IMR-90 (cell line): ENCODE results near the gene POLR1D. TPM values are rescaled to one million over a fixed set of nuclear protein-coding genes. Genes with fewer than 3 reads are reported as not detected.
A peak's percentile ranks its signal among the peaks of the same experiment; 100 is the strongest.

ENCODE experiments used
- ATAC-seq: fragments of 200-7000 bp; cut with Tn5 transposase; 2 replicates; pipeline ENCODE4 v1.9.1; 2020; ENCODE audit warnings: low read depth, mild to moderate bottlenecking, moderate library complexity
- BruUV-seq: library from RNA; stranded (reverse); fragments of 400-500 nt; replicated peaks from 2 replicates; lab custom pipeline; 2021; lab: Mats Ljungman, UMichigan
- CTCF ChIA-PET: fragments of 300-600 bp; formaldehyde crosslinking; extraction: SDS; loops from one replicate; lab custom pipeline; 2021; ENCODE audit warnings: antibody characterized with exemption; lab: Yijun Ruan, JAX
- POLR2A ChIA-PET: fragments of 300-600 bp; sonication (Branson Sonifier 250); formaldehyde crosslinking; loops from one replicate; lab custom pipeline; 2022; ENCODE audit warnings: antibody characterized with exemption; ENCODE audit not compliant: unreplicated experiment; lab: Charles Lee
- DNase-seq: peaks from one replicate; pipeline ENCODE4 v3.0.0; 2013
- H2AFZ ChIP-seq: replicated peaks from 2 replicates; pipeline ENCODE3; 2013; ENCODE audit warnings: low read length, mild to moderate bottlenecking; ENCODE audit not compliant: poor library complexity
- H2AK5ac ChIP-seq: 2 replicates; pipeline ENCODE4 v1.6.1; 2013; ENCODE audit warnings: low read depth, low read length, inconsistent platforms
- H2AK9ac ChIP-seq: replicated peaks from 2 replicates; pipeline ENCODE3; 2013; ENCODE audit warnings: mild to moderate bottlenecking, low read depth, low read length, moderate library complexity; ENCODE audit not compliant: poor library complexity
- H2BK120ac ChIP-seq: 2 replicates; pipeline ENCODE4 v1.6.1; 2013; ENCODE audit warnings: low read depth, low read length, inconsistent platforms
- H2BK15ac ChIP-seq: 3 replicates; pipeline ENCODE4 v1.6.1; 2013; ENCODE audit warnings: low read depth, low read length, inconsistent platforms
- H2BK20ac ChIP-seq: 2 replicates; pipeline ENCODE4 v1.6.1; 2013; ENCODE audit warnings: low read depth, mild to moderate bottlenecking, inconsistent platforms, low read length, moderate library complexity
- H2BK5ac ChIP-seq: 2 replicates; pipeline ENCODE4 v1.6.1; 2013; ENCODE audit warnings: mild to moderate bottlenecking, low read depth, low read length, inconsistent platforms; ENCODE audit not compliant: poor library complexity, severe bottlenecking
- H3K14ac ChIP-seq: replicated peaks from 2 replicates; pipeline ENCODE4 v1.6.1; 2013; ENCODE audit warnings: low read depth, low read length, inconsistent platforms
- H3K18ac ChIP-seq: 2 replicates; pipeline ENCODE4 v1.6.1; 2013; ENCODE audit warnings: low read depth, low read length, control low read depth
- H3K23ac ChIP-seq: 2 replicates; pipeline ENCODE4 v1.6.1; 2013; ENCODE audit warnings: low read depth, low read length, inconsistent platforms
- H3K27ac ChIP-seq: 2 replicates; pipeline ENCODE4 v1.5.1; 2013; ENCODE audit warnings: mild to moderate bottlenecking, control low read depth, low read length; ENCODE audit not compliant: insufficient read depth
- H3K27me3 ChIP-seq: 2 replicates; pipeline ENCODE4 v1.6.1; 2013; ENCODE audit warnings: low read length; ENCODE audit not compliant: control insufficient read depth, insufficient read depth
- H3K36me3 ChIP-seq: 2 replicates; pipeline ENCODE4 v1.6.1; 2013; ENCODE audit warnings: low read length, mixed read lengths; ENCODE audit not compliant: control insufficient read depth, insufficient read depth
- H3K4ac ChIP-seq: 2 replicates; pipeline ENCODE4 v1.6.1; 2013; ENCODE audit warnings: low read depth, low read length, inconsistent platforms
- H3K4me1 ChIP-seq: 2 replicates; pipeline ENCODE4 v1.6.1; 2013; ENCODE audit warnings: low read length, mixed read lengths; ENCODE audit not compliant: control insufficient read depth, insufficient read depth
- H3K4me2 ChIP-seq: 2 replicates; pipeline ENCODE4 v1.6.1; 2013; ENCODE audit warnings: low read depth, mild to moderate bottlenecking, control low read depth, low read length, moderate library complexity
- H3K4me3 ChIP-seq: 2 replicates; pipeline ENCODE4 v1.5.1; 2013; ENCODE audit warnings: low read depth, mild to moderate bottlenecking, control low read depth, low read length, moderate library complexity; ENCODE audit not compliant: insufficient read depth
- H3K56ac ChIP-seq: 2 replicates; pipeline ENCODE4 v1.6.1; 2013; ENCODE audit warnings: low read length, inconsistent platforms; ENCODE audit not compliant: insufficient read depth; ENCODE audit errors: extremely low read depth
- H3K79me1 ChIP-seq, 2 experiments: 2 replicates each; pipeline ENCODE4 v1.6.1; 2013; ENCODE audit warnings: low read length in 2 of 2, inconsistent platforms in 1 of 2, low read depth in 1 of 2
- H3K9ac ChIP-seq: 2 replicates; pipeline ENCODE4 v1.6.1; 2013; ENCODE audit warnings: low read depth, low read length, control low read depth
- H3K9me1 ChIP-seq: 2 replicates; pipeline ENCODE4 v1.6.1; 2013; ENCODE audit warnings: low read length, inconsistent platforms; ENCODE audit not compliant: insufficient read depth
- H3K9me3 ChIP-seq: 2 replicates; pipeline ENCODE4 v1.6.1; 2013; ENCODE audit warnings: low read length; ENCODE audit not compliant: control insufficient read depth, insufficient read depth
- H4K20me1 ChIP-seq: 2 replicates; pipeline ENCODE4 v1.6.1; 2013; ENCODE audit warnings: low read length, inconsistent platforms; ENCODE audit not compliant: insufficient read depth
- H4K5ac ChIP-seq: 2 replicates; pipeline ENCODE4 v1.6.1; 2013; ENCODE audit warnings: mild to moderate bottlenecking, low read depth, low read length, control low read depth
- H4K8ac ChIP-seq, 2 experiments: 2 replicates each; pipeline ENCODE4 v1.6.1; 2013; ENCODE audit warnings: low read depth in 2 of 2, low read length in 2 of 2, control low read depth in 1 of 2, inconsistent platforms in 1 of 2
- H4K91ac ChIP-seq: 2 replicates; pipeline ENCODE4 v1.6.1; 2013; ENCODE audit warnings: low read depth, low read length, inconsistent platforms; ENCODE audit not compliant: insufficient read depth
- ELK1 ChIP-seq: fragments of 150-350 bp; IDR thresholded peaks from 2 replicates; pipeline ENCODE4 v1.6.1; 2016; ENCODE audit warnings: low read depth, mild to moderate bottlenecking, low read length, moderate library complexity, borderline replicate concordance
- WGBS, 2 experiments: methylation state at CpG; one replicate each; pipeline versions ENCODE4 v1.1.5 to v1.1.7; 2013; ENCODE audit warnings: missing lambda C conversion rate in 2 of 2; ENCODE audit not compliant: insufficient read length in 1 of 2; ENCODE audit errors: extremely low coverage in 2 of 2; 5-methylcytosine and 5-hydroxymethylcytosine counted together
- dilution Hi-C: fragments of 300-500 bp; cut with HindIII; formaldehyde crosslinking; loops from one replicate; pipeline ENCODE4 v1.14.3; 2018; ENCODE audit warnings: low sequenced_read_pairs; ENCODE audit not compliant: unreplicated experiment
- in situ Hi-C: fragments of 300-500 bp; cut with MboI; formaldehyde crosslinking; loops from 3 replicates; pipeline ENCODE4 v1.14.3; 2019; ENCODE audit warnings: low sequenced_read_pairs, inconsistent platforms, mixed read lengths
- intact Hi-C: fragments of 100-400 bp; cut with micrococcal nuclease; formaldehyde crosslinking; loops from 2 replicates; pipeline ENCODE4 v1.10.0; 2022
- polyA plus RNA-seq, 3 experiments: library from polyadenylated mRNA; depleted of rRNA; stranded (reverse); fragments of >200 nt; gene quantifications; 2 replicates each; pipeline ENCODE4 v1.2.3, GENCODE V29; 2012; ENCODE audit warnings: low replicate concordance in 1 of 3
- total RNA-seq: library from RNA; depleted of rRNA; stranded (reverse); fragments of >200 nt; gene quantifications from 2 replicates; pipeline ENCODE4 v1.2.3, GENCODE V29; 2012
- TF ChIP-seq, protein P1 (sequence below): conservative IDR thresholded peaks from 2 replicates; pipeline ENCODE4 v1.5.1; 2012; ENCODE audit warnings: mild to moderate bottlenecking, low read depth, low read length, improper control_type of control experiment

The POLR1D gene
- total and polyA plus RNA-seq, 2 of the 4 experiments (the other 2 are of a cell fraction), result 65.4 to 110 TPM

- Histone ChIP-seq H3K56ac (no peak overlapping the region), H3K4me3 (no peak overlapping the region), H2BK15ac (no peak overlapping the region), H4K8ac (no peak overlapping the region), H2BK5ac (no peak overlapping the region), H2BK20ac (no peak overlapping the region), H3K18ac (no peak overlapping the region), H4K20me1 (no peaks in the 10 kb centered on the region), H3K9ac (no peak overlapping the region), H3K14ac (no peak overlapping the region), H3K4me2 (no peak overlapping the region), H2BK120ac (no peak overlapping the region), H4K91ac (no peak overlapping the region), H3K27ac (no peak overlapping the region), H3K9me3 (peaks cover under 1% of the 10 kb centered on the region), H3K79me1 (peaks cover 3 to 8% of the 10 kb centered on the region in 2 experiments; a peak in 2 of 4 replicates), H2AK9ac (peak overlapping the region; percentile 25), H3K4me1 (no peaks in the 10 kb centered on the region), H2AFZ (no peak overlapping the region), H2AK5ac (no peak overlapping the region), H3K23ac (no peak overlapping the region), H4K5ac (no peak overlapping the region), H3K27me3 (no peaks in the 10 kb centered on the region), H3K4ac (no peak overlapping the region), H3K36me3 (peaks cover 9% of the 10 kb centered on the region; the same call in 1 of the 2 replicates), H3K9me1 (0 out of 2 replicates have a peak, but pooled peaks cover 3% of the 10 kb centered on the region)
- no peak for ATAC-seq
- TSS peak; percentile 75 for BruUV-seq
- ChIA-PET POLR2A (no interaction called here), CTCF (interaction anchor here (1.3 kb wide), 1 partner anchor 35 kb away, joined by 3 read pairs; no protein-coding TSS in a partner anchor)
- intact Hi-C loops (no loop called here), in situ Hi-C loops (no loop called here), dilution Hi-C loops (no loop called here)
- WGBS, 2 experiments, result no CpG with 5 or more reads among the region's 3 CpGs
- no peak for DNase-seq
- TF ChIP-seq, protein P1, sequence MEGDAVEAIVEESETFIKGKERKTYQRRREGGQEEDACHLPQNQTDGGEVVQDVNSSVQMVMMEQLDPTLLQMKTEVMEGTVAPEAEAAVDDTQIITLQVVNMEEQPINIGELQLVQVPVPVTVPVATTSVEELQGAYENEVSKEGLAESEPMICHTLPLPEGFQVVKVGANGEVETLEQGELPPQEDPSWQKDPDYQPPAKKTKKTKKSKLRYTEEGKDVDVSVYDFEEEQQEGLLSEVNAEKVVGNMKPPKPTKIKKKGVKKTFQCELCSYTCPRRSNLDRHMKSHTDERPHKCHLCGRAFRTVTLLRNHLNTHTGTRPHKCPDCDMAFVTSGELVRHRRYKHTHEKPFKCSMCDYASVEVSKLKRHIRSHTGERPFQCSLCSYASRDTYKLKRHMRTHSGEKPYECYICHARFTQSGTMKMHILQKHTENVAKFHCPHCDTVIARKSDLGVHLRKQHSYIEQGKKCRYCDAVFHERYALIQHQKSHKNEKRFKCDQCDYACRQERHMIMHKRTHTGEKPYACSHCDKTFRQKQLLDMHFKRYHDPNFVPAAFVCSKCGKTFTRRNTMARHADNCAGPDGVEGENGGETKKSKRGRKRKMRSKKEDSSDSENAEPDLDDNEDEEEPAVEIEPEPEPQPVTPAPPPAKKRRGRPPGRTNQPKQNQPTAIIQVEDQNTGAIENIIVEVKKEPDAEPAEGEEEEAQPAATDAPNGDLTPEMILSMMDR, result no peak
- TF ChIP-seq ELK1, result no peak
Observed at GRCh38 chr13:27666951-27667350, 45.3 kb downstream of the POLR1D start.
